BJ (cell line): ENCODE measurements around the gene FJX1. TPM values are rescaled to one million over a fixed set of nuclear protein-coding genes. Genes with fewer than 3 reads are reported as not detected.

Source experiments
- CTCF ChIA-PET: fragments of 350-600 bp; formaldehyde crosslinking; extraction: SDS; loops from one replicate; lab custom pipeline; 2021; ENCODE audit warnings: antibody characterized with exemption, inconsistent platforms; lab: Yijun Ruan, JAX
- POLR2A ChIA-PET: fragments of 300-600 bp; sonication (Branson Sonifier 250); formaldehyde crosslinking; extraction: SDS; loops from one replicate; lab custom pipeline; 2021; ENCODE audit warnings: antibody characterized with exemption; lab: Charles Lee
- DNase-seq: peaks from one replicate; pipeline ENCODE4 v3.0.0-alpha.2; 2011; ENCODE audit warnings: low read depth
- H3K27me3 ChIP-seq: 2 replicates; pipeline ENCODE4 v1.6.0; 2011; ENCODE audit warnings: low read length; ENCODE audit not compliant: control insufficient read depth, insufficient read depth
- H3K36me3 ChIP-seq: 2 replicates; pipeline ENCODE4 v1.5.1; 2011; ENCODE audit warnings: low read length; ENCODE audit not compliant: control insufficient read depth, insufficient read depth
- H3K4me3 ChIP-seq: 2 replicates; pipeline ENCODE4 v1.5.1; 2011; ENCODE audit warnings: low read depth, mild to moderate bottlenecking, control low read depth, low read length
- polyA plus RNA-seq: library from polyadenylated mRNA; depleted of rRNA; stranded (reverse); fragments of >200 nt; gene quantifications from 2 replicates; pipeline ENCODE4 v1.2.3, GENCODE V29; 2011
- TF ChIP-seq, protein P1 (sequence below): IDR thresholded peaks from 2 replicates; pipeline ENCODE4 v1.5.1; 2011; ENCODE audit warnings: low read depth, mild to moderate bottlenecking, control low read depth, inconsistent platforms, low read length, moderate library complexity; ENCODE audit not compliant: insufficient read depth

Gene FJX1
- polyA plus RNA-seq, 1 experiment, result 6.1 TPM

DNA sequence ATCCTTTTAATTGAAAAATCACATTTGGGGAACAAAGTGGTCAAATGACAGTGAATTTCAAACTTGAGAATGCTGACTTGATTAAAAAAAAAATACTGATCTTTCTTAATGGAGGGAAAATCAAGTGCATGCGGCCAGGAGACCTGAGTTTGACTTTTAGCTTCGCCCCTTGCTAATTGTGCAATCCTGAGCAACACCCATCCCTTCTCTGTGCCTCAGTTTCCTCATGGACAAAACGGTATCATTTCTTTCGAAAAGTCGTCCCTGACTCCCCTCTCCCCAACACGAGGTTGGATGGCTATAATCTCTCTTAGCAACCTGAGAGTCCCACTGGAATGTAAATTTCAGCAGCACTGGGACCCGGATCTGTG, 959 bp upstream of the FJX1 start:
- H3K36me3 ChIP-seq, result no peaks in the 10 kb centered on the region
- CTCF ChIA-PET, result interaction anchor here (0.7 to 1.8 kb wide), 7 partner anchors 9 to 836 kb away, joined by 3 to 8 read pairs (median 4); no protein-coding TSS in a partner anchor
- no peaks in the 10 kb centered on the region for H3K27me3 ChIP-seq
- TF ChIP-seq, protein P1, sequence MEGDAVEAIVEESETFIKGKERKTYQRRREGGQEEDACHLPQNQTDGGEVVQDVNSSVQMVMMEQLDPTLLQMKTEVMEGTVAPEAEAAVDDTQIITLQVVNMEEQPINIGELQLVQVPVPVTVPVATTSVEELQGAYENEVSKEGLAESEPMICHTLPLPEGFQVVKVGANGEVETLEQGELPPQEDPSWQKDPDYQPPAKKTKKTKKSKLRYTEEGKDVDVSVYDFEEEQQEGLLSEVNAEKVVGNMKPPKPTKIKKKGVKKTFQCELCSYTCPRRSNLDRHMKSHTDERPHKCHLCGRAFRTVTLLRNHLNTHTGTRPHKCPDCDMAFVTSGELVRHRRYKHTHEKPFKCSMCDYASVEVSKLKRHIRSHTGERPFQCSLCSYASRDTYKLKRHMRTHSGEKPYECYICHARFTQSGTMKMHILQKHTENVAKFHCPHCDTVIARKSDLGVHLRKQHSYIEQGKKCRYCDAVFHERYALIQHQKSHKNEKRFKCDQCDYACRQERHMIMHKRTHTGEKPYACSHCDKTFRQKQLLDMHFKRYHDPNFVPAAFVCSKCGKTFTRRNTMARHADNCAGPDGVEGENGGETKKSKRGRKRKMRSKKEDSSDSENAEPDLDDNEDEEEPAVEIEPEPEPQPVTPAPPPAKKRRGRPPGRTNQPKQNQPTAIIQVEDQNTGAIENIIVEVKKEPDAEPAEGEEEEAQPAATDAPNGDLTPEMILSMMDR, result no peak
- DNase-seq, result no peak
- POLR2A ChIA-PET, result interaction anchor here (0.6 kb wide), 1 partner anchor 164 kb away, joined by 3 read pairs; no protein-coding TSS in a partner anchor
- H3K4me3 ChIP-seq, result no peak overlapping the region; the same call in 1 of the 2 replicates

DNA sequence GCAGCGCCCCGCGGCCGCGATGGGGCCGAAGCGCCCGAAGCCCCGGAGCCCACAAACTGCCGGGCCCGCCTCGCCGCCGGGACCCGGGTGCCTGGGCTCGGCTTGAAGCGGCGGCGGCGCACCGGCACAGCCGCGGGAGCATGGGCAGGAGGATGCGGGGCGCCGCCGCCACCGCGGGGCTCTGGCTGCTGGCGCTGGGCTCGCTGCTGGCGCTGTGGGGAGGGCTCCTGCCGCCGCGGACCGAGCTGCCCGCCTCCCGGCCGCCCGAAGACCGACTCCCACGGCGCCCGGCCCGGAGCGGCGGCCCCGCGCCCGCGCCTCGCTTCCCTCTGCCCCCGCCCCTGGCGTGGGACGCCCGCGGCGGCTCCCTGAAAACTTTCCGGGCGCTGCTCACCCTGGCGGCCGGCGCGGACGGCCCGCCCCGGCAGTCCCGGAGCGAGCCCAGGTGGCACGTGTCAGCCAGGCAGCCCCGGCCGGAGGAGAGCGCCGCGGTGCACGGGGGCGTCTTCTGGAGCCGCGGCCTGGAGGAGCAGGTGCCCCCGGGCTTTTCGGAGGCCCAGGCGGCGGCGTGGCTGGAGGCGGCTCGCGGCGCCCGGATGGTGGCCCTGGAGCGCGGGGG, 346 bp downstream of the FJX1 start:
- POLR2A ChIA-PET, result no interaction called here
- Histone ChIP-seq H3K27me3 (no peaks in the 10 kb centered on the region), H3K4me3 (peak overlapping the region; percentile 58), H3K36me3 (no peaks in the 10 kb centered on the region)
- TF ChIP-seq, protein P1, result no peak
- no peak for DNase-seq
- CTCF ChIA-PET, result interaction anchor here (1.0 to 2.8 kb wide), 8 partner anchors 10 to 850 kb away, joined by 3 to 15 read pairs (median 4); no protein-coding TSS in a partner anchor

DNA sequence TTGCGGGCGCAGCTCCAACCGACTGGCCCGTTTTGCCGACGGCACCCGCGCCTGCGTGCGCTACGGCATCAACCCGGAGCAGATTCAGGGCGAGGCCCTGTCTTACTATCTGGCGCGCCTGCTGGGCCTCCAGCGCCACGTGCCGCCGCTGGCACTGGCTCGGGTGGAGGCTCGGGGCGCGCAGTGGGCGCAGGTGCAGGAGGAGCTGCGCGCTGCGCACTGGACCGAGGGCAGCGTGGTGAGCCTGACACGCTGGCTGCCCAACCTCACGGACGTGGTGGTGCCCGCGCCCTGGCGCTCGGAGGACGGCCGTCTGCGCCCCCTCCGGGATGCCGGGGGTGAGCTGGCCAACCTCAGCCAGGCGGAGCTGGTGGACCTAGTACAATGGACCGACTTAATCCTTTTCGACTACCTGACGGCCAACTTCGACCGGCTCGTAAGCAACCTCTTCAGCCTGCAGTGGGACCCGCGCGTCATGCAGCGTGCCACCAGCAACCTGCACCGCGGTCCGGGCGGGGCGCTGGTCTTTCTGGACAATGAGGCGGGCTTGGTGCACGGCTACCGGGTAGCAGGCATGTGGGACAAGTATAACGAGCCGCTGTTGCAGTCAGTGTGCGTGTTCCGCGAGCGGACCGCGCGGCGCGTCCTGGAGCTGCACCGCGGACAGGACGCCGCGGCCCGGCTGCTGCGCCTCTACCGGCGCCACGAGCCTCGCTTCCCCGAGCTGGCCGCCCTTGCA, 1.0 kb downstream of the FJX1 start:
- Histone ChIP-seq H3K27me3 (no peaks in the 10 kb centered on the region), H3K36me3 (no peaks in the 10 kb centered on the region), H3K4me3 (peak overlapping the region; percentile 58)
- ChIA-PET CTCF (interaction anchor here (0.8 to 2.8 kb wide), 12 partner anchors 14 to 849 kb away, joined by 3 to 15 read pairs (median 3); no protein-coding TSS in a partner anchor), POLR2A (no interaction called here)
- no peak for DNase-seq
- TF ChIP-seq, protein P1, result no peak; the same call in 1 of the 2 replicates

DNA sequence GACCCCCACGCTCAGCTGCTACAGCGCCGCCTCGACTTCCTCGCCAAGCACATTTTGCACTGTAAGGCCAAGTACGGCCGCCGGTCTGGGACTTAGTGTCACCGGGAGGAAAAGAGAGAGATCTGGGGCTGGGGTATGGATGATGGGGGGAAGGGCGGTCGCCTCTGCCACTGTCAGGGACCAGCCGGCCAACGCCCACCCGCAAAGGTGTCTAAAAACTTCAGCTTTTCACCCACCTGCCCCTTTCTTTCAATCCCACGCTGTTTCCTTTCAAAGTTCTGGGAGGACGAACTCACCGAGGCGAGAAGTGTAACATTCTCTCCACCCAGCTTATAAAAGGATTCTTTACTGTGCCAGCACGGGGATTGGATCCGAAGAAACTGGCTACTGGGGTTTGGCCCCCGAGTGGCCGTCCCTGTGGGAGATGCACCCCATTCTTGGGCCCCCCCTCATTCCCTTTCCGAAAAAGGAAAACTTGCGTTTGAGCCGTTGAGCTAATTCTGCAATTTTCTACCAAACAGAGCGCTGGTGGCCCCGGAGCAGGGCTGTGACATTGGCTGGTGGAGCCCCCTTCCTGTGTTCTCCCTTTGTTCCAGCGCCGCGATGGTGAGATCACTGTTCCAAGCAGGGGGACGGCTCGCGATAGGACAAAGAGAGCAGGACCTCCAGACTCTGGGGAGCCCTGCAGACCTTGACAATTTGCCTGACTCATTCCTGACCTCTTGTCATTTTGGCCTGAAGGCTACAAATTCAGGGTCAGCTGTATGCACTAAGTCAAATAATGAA, 1.8 kb downstream of the FJX1 start:
- DNase-seq, result no peak
- peak overlapping the region; percentile 58 for H3K4me3 ChIP-seq
- ChIA-PET POLR2A (no interaction called here), CTCF (interaction anchor here (0.7 to 2.8 kb wide), 14 partner anchors 15 to 849 kb away, joined by 3 to 15 read pairs (median 3); no protein-coding TSS in a partner anchor)
- no peaks in the 10 kb centered on the region for H3K27me3 ChIP-seq
- H3K36me3 ChIP-seq, result no peaks in the 10 kb centered on the region
- TF ChIP-seq, protein P1, result 0 out of 2 replicates have a peak, but pooled peaks have one; percentile 5
